ENCODE data around the gene RNASE13.
"Not testable (repeated sequence)": the region's sequence is repeated elsewhere in the genome, so short reads cannot be mapped to it uniquely, and the experiment has no call there.

The RNASE13 gene

GRCh38 chr14:21061347-21061668 lies 26.7 kb upstream of the RNASE13 start:
- DNase-seq, result no peak

- DNase-seq, result no peak
Observed at GRCh38 chr14:21060614-21061346, 26.2 kb upstream of the RNASE13 start.

GRCh38 chr14:21059842-21060613 lies 25.4 kb upstream of the RNASE13 start:
- no peak for DNase-seq

DNA sequence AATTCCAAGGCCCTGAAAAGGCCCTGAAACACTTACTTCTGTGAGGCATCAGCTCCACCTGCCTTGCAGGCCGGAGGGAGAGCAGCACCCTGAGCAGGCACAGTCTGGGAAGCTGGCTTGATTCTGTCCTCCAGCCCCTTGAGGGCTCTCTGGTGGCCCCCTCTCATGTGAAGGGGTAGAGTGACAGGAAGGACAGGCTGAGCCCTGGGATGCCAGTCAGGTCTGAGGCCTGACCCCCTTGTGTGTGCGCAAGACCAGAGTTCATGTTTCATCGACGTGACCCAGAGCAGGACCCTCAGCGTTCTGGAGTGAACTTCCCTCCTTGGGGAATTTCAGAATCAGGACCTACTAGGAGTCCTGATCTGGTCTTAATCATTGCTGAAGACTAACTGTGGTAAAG lies 24.3 kb upstream of the RNASE13 start:
- DNase-seq, result no peak

- DNase-seq, result no peak
Observed at GRCh38 chr14:21057803-21058675, 23.4 kb upstream of the RNASE13 start, which contains the start of gene RNASE8. TSS of gene RNASE8 (plus strand) at chr14:21057822. CDS start at chr14:21057893, 71 bp downstream.

GRCh38 chr14:21056520-21057163 lies 22.0 kb upstream of the RNASE13 start:
- no peak for DNase-seq

DNA sequence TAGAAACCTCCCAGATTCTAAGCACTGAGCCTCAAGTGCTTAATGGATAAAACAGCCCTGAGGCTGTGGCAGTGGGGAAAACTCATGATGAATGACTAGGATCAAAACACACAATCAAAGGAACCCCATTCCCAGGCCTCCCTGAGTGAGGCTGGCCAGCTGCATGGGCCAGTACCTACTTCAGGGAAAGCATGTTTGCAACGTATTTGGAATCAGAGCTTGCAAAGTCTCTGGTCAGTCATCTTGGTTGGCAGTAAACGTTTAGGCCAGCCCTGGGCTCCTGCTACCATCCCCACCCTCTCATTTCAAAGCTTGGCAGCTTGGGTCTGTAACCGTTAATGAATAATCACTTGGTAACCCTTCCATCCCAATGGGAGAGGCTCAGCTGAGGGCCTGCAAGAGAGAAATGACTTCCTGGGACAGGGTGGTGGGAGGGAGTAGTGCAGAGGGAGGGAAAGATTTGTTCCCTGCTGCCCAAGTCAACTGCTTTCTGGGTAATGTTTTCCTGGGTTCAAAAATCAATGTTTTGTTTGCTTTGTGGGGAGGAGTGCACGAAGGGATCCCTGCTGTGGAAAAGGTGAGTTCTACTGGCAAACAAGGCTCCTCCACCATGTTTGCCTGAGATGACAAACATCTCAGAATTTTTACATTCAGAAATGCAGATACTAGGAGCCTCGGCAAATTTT lies 21.0 kb upstream of the RNASE13 start:
- no peak for DNase-seq

DNA sequence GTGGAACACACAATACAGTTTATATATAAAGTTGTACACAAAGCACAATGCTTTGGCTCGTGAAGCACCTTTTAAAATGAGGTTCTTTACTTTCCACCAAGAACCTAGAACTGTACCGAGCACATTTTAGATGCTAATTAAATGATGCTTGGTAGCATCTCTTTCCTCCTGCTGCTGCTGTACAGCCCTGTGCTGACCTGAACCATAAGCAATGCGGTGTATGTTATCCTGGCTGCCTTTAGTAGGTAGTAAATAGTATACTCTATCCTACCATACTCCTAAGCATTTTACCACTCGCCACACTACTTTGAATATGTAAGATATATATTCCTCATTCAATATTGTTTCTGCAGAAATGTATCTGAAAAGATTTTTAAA lies 20.1 kb upstream of the RNASE13 start:
- DNase-seq, result no peak

- no peak for DNase-seq
Observed at GRCh38 chr14:21054123-21054767, 19.6 kb upstream of the RNASE13 start.

DNA sequence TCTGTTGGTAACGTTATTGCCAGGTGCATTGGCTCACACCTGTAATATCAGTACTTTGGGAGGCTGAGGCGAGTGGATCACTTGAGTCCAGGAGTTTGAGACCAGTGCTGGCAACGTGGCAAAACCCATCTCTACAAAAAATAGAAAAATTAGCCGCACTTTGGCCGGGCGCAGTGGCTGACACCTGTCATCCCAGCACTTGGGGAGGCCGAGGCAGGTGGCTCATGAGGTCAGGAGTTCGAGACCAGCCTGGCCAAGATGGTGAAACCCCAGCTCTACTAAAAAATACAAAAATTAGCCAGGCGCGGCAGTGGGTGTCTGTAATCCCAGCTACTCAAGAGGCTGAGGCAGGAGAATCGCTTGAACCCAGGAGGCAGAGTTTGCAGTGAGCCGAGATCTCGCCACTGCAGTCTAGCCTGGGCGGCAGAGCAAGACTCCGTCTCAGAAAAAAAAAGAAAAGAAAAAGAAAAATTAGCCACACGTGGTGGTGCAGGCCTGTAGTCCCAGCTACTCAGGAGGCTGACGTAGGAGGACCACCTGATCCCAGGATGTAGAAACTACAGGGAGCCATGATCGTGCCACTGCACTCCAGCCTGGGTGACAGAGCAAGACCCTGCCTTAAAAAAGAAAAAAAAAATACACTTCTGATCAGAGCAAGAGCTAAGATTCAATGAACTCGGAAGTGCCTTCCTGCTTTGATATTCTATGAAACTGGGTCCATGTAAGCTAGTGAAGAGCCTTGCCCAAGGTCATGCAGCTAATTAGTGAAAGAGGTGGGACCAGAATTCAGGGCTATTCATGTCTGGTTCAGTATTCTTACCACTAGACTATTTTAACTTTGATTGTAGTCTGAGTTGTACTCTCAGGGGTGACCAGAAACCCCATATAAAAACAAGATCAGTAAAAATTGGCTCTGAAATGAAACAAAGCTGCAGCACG lies 18.8 kb upstream of the RNASE13 start:
- no peak for DNase-seq

- DNase-seq, result no peak
Observed at GRCh38 chr14:21050597-21050996, 16.0 kb upstream of the RNASE13 start.

GRCh38 chr14:21049271-21049673 lies 14.7 kb upstream of the RNASE13 start:
- DNase-seq, result no peak

- no peak for DNase-seq
Observed at GRCh38 chr14:21048638-21049037, 14.0 kb upstream of the RNASE13 start.

DNA sequence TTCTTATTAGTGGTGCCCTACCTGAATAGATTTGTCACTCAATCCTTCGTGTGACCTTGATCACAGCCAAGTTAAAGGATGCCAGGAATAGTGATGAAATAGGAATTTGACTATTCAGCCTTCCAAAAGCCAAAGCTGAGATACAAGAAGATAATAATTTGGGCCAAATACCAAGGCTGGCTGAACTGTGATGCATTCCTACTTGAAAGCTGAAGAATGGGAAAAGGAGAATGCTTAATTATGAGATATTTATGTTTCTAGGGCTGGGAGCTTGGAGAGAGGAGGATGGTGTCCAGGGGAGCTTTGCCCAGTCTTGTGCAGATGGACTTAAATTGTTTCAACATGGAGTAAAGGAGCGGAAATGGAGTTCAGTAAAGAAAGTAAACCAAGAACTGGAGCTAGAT lies 12.8 kb upstream of the RNASE13 start:
- no peak for DNase-seq

- no peak for DNase-seq
Observed at GRCh38 chr14:21043974-21044618, 9.5 kb upstream of the RNASE13 start.

- no peak for DNase-seq
Observed at GRCh38 chr14:21043387-21043973, 8.9 kb upstream of the RNASE13 start.

GRCh38 chr14:21042918-21043317 lies 8.3 kb upstream of the RNASE13 start:
- no peak for DNase-seq

- DNase-seq, result no peak
Observed at GRCh38 chr14:21041676-21042433, 7.2 kb upstream of the RNASE13 start, which contains the start of gene RNASE7. TSS of gene RNASE7 (plus strand) at chr14:21042362. CDS start at chr14:21042993, 631 bp downstream.

- DNase-seq, result not testable (repeated sequence)
Observed at GRCh38 chr14:21040941-21041340, 6.3 kb upstream of the RNASE13 start.

Measured in activated gamma-delta T cell treated with Interleukin-2 at 50 U/mL for 16 hours (primary cell).